ENCODE measurements around the gene KCNAB1. TPM values are rescaled to one million over a fixed set of nuclear protein-coding genes. Genes with fewer than 3 reads are reported as not detected.

The KCNAB1 gene
- total RNA-seq, 1 experiment from 2014 or later, result not detected

DNA sequence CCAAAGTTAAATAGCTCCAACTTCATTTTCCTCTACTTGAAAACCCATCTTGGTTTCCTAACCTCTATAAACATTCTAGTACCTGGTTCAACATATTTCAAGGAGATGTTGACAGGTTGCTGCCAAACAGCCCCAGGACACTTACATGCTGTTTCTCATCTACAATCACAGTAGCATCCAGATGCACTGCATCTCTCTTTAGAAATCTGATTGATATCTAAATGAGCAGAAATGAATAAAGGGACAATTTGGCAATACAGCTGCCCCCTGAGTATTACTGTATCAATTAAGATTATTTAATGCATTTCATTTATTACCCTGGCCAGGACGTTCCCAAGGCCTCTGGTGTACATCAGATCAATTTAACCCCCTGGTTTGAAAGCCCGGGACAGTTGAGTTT, 360.6 kb downstream of the KCNAB1 start:
- POLR2A ChIA-PET (ENCODE audit: low non-redundant PET), result no interaction called here
- BruUV-seq (replicated peaks), result no TSS peak

DNA sequence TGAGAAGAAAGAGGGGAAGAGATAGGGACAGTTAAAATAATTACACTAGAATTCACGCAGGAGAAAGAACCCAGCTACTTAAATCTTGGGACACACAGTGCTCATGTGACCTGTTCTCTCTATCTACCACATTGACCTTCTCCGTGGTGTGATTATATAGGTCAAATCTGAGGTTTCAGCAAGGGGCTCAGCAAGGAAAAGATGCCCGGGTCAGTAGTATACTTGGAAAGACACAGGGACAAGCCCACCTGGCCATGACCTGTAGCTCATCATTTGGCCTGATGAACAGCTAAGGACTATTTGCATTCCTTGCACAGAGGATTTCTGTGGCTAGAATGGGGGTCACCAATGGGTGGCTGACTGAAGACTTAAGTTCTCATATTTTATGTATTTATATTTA, 362.6 kb downstream of the KCNAB1 start:
- BruUV-seq (replicated peaks), result no TSS peak
- H3K9me3 ChIP-seq (ENCODE audit: low read depth, low read length, poor library complexity, severe bottlenecking), result no peaks in the 10 kb centered on the region
- H3K27me3 ChIP-seq (replicated peaks; ENCODE audit: insufficient read depth, low read depth, low read length, poor library complexity), result no peaks in the 10 kb centered on the region
- intact Hi-C loops (cut with micrococcal nuclease; ENCODE audit: unreplicated experiment), result no loop called here
- ChIA-PET CTCF (interaction anchor here (1.2 kb wide), 1 partner anchor 8 kb away, joined by 3 read pairs; no protein-coding TSS in a partner anchor), POLR2A (ENCODE audit: low non-redundant PET) (no interaction called here)
- H3K36me3 ChIP-seq (ENCODE audit: insufficient read depth, low read length, poor library complexity, severe bottlenecking), result no peaks in the 10 kb centered on the region
- H3K27ac ChIP-seq (ENCODE audit: low read depth, low read length, poor library complexity, severe bottlenecking), result no peak overlapping the region
- no peak overlapping the region for H3K4me3 ChIP-seq (ENCODE audit: low read depth, low read length, poor library complexity, severe bottlenecking)
- H3K4me1 ChIP-seq (ENCODE audit: insufficient read depth, low read length, poor library complexity, severe bottlenecking), result peaks cover 24% of the 10 kb centered on the region
- no peak for DNase-seq (ENCODE audit: low spot score)
- TF ChIP-seq CTCF (conservative IDR thresholded peaks at IDR 0.05; ENCODE audit: low read depth, low read length) (no peak), EZH2 (IDR thresholded peaks at IDR 0.05; ENCODE audit: borderline replicate concordance, low read depth, low read length, poor library complexity, severe bottlenecking) (no peak)

More for the DNA sequence above, 360.6 kb downstream of the KCNAB1 start:
- TF ChIP-seq CTCF (conservative IDR thresholded peaks at IDR 0.05; ENCODE audit: low read depth, low read length), result no peak
- TF ChIP-seq EZH2 (IDR thresholded peaks at IDR 0.05; ENCODE audit: borderline replicate concordance, low read depth, low read length, poor library complexity, severe bottlenecking), result no peak
- intact Hi-C loops (cut with micrococcal nuclease; ENCODE audit: unreplicated experiment), result no loop called here
- Histone ChIP-seq H3K27ac (ENCODE audit: low read depth, low read length, poor library complexity, severe bottlenecking) (no peak overlapping the region), H3K9me3 (ENCODE audit: low read depth, low read length, poor library complexity, severe bottlenecking) (no peaks in the 10 kb centered on the region), H3K27me3 (replicated peaks; ENCODE audit: insufficient read depth, low read depth, low read length, poor library complexity) (no peaks in the 10 kb centered on the region), H3K36me3 (ENCODE audit: insufficient read depth, low read length, poor library complexity, severe bottlenecking) (no peaks in the 10 kb centered on the region), H3K4me3 (ENCODE audit: low read depth, low read length, poor library complexity, severe bottlenecking) (no peak overlapping the region), H3K4me1 (ENCODE audit: insufficient read depth, low read length, poor library complexity, severe bottlenecking) (peaks cover 24% of the 10 kb centered on the region)
- no peak for DNase-seq (ENCODE audit: low spot score)
- CTCF ChIA-PET, result no interaction called here

- ChIA-PET POLR2A (ENCODE audit: low non-redundant PET) (no interaction called here), CTCF (interaction anchor here (1.2 kb wide), 1 partner anchor 8 kb away, joined by 3 read pairs; no protein-coding TSS in a partner anchor)
- Histone ChIP-seq H3K27ac (ENCODE audit: low read depth, low read length, poor library complexity, severe bottlenecking) (peak overlapping the region; percentile 60), H3K27me3 (replicated peaks; ENCODE audit: insufficient read depth, low read depth, low read length, poor library complexity) (no peaks in the 10 kb centered on the region), H3K36me3 (ENCODE audit: insufficient read depth, low read length, poor library complexity, severe bottlenecking) (no peaks in the 10 kb centered on the region), H3K4me1 (ENCODE audit: insufficient read depth, low read length, poor library complexity, severe bottlenecking) (peaks cover 24% of the 10 kb centered on the region), H3K4me3 (ENCODE audit: low read depth, low read length, poor library complexity, severe bottlenecking) (peak overlapping the region; percentile 18), H3K9me3 (ENCODE audit: low read depth, low read length, poor library complexity, severe bottlenecking) (no peaks in the 10 kb centered on the region)
- TF ChIP-seq EZH2 (IDR thresholded peaks at IDR 0.05; ENCODE audit: borderline replicate concordance, low read depth, low read length, poor library complexity, severe bottlenecking) (no peak), CTCF (conservative IDR thresholded peaks at IDR 0.05; ENCODE audit: low read depth, low read length) (no peak)
- DNase-seq (ENCODE audit: low spot score), result peak; percentile 63
- BruUV-seq (replicated peaks), result no TSS peak
- intact Hi-C loops (cut with micrococcal nuclease; ENCODE audit: unreplicated experiment), result no loop called here
Measured at GRCh38 chr3:156483426-156483825, 363.0 kb downstream of the KCNAB1 start.
